ENCODE measurements around the gene LAMC1.
"Not testable (repeated sequence)": the region's sequence is repeated elsewhere in the genome, so short reads cannot be mapped to it uniquely, and the experiment has no call there.

The LAMC1 gene

DNA sequence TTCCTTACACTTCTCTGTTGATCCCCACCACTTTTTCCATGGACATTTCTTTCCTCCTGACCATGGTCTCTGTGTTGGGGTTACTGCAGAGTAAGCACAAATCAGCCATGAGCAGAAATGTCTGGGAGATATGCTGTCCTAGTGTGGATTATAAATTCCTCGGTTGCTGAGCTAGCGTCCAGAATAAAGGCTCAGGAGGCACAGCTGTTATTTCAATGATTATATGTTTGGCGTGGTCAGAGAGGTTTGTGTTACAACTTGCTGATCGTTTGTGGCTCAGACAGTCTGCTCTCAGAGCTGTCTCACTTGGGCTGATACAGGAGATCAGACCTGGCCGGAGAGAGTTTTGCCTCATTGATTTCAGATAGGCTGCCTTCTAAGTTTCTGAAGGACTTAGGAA lies 125.4 kb downstream of the LAMC1 start:
- no peak for DNase-seq (ENCODE audit: low read depth, low spot score)

DNA sequence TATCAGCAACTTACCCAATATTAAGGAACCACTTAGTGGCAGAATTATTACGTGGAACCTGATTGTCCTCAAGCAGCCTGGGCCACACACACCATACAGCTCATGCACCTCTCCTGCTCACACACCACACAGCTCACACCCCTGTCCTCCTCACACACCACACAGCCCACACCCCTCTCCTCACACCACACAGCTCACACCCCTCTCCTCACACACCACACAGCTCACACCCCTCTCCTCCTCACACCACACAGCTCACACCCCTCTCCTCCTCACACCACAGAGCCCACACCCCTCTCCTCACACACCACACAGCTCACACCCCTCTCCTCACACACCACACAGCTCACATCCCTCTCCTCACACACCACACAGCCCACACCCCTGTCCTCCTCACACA lies 126.1 kb downstream of the LAMC1 start:
- DNase-seq (ENCODE audit: low read depth, low spot score): no peak

DNA sequence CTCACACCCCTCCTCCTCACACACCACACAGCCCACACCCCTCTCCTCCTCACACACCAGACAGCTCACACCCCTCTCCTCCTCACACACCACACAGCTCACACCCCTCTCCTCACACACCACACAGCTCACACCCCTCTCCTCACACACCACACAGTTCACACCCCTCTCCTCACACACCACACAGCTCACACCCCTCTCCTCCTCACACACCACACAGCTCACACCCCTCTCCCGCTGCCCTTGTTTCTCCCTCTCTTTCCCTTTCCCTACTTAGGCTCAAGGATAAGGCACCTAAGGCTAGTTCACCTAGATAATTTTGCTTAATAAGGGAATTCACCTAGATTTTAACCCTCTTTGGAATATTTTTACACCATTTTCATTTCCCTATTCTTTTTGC lies 126.8 kb downstream of the LAMC1 start:
- not testable (repeated sequence) for DNase-seq (ENCODE audit: low read depth, low spot score)

DNA sequence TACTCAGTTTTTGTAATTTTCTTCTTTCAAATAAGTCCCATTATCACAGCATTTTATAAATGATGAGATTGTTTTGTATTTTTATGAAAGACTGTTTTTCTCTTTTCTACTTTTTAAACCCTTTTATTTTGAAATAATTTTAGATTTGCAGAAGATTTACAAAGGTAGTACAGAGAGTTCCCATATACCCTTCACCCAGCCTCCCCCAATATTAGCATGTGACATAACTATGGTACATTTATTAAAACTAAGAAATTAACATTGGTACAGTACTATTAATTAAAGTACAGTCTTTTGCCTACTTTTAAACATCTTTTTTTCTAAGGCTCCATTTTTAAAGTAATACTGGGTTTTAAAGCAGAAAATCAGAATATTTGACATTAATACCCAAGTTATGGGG lies 127.2 kb downstream of the LAMC1 start:
- DNase-seq (ENCODE audit: low read depth, low spot score): no peak

DNA sequence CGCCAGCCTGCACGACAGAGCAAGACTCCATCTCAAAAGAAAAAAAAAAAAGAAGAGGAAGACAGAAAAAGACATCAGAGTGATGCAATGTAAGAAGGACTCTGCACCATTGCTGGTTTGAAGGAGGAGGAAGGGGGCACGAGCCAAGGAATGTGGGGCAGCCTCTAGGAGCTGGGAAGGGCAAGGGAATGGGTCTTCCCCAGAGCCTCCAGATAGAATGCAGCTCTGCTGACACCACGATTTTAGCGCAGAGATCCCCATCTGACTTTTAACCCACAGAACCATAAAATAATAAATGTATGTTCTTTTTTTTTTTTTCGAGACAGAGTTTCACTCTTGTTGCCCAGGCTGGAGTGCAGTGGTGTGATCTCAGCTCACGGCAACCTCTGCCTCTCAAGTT lies 129.0 kb downstream of the LAMC1 start:
- no peak for DNase-seq (ENCODE audit: low read depth, low spot score)

DNA sequence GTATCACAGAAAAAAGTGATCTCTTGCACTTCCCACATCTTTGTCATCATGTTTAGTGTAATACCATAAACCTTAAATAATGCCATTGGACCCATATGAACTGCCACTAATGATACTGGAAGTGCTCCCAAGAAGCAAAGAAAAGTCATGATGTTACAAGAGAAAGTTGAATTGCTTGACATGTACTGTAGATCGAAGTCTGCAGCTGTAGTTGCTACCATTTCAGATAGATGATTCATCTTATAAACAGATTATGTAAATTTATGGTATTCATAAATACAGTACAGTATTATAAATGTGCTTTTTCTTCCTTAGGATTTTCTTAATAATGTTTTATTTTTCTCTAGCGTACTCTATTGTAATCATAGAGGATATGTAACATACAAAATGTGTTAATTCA lies 132.7 kb downstream of the LAMC1 start:
- no peak for DNase-seq (ENCODE audit: low read depth, low spot score)

DNA sequence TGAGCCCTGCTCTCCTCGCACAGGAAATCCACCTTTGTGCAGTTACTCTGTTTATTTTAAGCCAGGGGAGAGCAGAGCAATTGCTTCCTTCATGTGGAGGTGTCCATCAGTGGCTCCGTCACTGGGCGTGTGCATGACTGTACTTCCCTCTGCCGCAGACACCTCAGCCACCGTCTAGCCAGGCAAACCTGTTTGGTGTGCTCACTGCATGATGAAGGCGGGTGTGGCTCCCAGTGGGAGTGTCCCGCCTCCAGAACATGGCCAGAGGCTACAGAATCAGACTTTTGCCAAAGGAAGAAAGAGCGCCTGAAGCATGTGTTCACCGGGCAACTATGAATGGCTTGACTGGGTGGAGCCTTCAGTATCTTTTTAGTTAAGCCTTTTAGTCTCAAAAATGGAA lies 136.7 kb downstream of the LAMC1 start:
- no peak for DNase-seq (ENCODE audit: low read depth, low spot score)

DNA sequence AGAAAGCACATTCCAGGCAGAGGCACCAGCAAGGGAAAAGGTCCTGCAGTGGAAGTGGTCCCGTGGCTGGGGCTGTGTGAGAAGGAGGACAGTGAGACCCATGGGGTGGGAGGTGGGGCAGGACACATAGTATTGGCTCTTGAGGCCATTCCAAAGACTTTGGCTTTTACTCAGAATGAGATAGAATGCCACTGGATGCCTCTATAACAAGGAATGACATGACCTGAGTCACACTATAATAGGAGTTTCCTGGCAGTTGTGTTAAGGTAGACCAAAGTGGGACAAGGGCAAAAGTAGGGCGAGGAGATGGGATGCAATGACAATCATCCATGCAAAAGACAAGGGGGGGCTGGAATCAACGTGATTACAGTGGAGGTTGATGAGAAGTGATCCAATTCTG lies 138.2 kb downstream of the LAMC1 start:
- no peak for DNase-seq (ENCODE audit: low read depth, low spot score)

DNA sequence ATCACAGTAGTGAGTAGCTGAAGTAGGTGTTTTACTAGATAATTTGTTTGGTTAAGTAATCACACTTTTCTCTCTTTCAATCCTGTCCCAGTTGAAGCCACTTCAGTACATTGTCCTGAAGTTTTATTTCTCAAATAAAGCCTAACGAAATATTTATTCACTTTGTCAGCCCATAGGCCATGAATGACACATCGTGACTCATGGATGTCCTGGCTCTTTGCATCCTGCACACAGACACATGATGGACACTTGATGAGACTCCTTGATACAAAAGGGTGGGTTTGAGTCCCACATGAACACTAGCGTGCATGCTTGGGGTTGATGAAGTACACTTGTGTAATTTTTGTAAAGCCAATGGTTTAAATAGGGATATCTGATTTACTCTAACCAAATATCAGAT lies 140.1 kb downstream of the LAMC1 start:
- no peak for DNase-seq (ENCODE audit: low read depth, low spot score)

DNA sequence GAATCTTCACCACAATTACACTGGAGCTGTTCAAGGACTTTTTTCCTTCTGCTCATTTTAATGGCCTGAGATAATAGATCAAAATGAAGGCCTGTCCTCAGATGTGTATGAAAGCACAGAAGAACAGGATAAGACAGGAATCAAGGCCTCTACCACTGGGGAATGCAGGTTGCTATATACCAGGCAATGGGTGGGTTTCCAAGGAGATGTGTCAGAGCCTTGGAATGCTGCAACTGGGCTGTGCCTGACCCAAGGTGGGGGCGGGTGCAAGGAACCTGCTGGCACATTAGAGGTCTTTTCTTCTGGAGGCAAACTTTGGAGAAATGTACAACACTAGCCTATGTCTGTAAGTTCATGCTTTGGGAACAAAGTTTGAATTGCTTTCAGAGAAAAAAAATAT lies 141.1 kb downstream of the LAMC1 start:
- DNase-seq (ENCODE audit: low read depth, low spot score): no peak

DNA sequence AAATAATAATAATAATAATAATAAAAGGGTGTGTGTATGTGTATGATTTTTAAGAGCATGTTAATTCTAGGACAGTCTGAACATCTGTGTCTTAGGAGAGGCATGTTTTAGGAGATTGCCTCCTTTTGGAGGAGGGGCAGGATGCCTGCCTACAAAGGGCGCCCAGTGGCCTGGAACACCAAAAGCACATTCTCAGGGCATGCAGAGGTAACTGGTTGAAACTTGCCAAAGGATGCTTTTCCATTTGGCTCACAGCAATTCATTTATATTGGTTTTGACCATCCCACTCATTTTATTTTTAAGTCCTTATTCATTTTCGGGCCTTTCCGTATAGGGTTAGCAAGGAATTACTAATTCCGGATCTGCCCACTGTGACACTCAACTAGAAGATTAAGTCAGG lies 141.7 kb downstream of the LAMC1 start:
- DNase-seq (ENCODE audit: low read depth, low spot score): no peak

DNA sequence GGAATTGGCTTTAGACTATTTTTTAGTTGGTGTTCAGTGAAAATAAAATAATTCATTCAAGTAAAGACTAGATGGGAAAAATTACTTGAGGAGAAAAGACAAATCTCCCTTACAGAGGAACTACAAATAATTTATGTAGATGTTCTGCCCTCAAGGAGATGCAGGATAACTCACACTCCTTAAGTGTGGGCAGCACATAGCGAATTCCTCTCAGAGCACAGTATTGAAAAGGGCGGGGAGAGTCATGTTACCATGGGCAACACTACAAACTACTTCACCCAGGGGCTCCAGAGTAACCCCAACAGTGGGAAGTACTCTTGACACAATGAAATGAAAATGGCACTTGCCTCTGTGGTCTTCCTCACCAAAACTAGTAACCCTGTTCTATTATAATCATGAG lies 142.2 kb downstream of the LAMC1 start:
- no peak for DNase-seq (ENCODE audit: low read depth, low spot score)

DNA sequence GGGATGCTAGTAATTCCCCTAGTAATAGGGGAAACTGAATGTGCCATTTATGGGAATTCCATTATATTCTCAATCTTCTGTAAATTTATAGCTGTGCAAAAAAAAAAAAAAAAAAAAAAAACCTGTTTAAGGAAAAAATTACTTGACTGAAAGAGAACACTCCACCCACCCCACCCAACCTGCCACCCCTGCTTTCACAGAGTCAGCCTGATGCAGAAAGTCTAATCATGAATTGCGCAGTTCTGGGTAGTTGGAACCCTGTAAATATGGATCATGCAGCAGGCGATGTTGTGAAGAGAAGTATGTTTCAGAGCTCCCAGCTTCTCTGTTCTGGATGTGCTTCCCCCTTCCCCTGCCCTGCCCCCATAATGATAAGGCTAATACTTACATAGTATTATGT lies 143.2 kb downstream of the LAMC1 start:
- no peak for DNase-seq (ENCODE audit: low read depth, low spot score)

DNA sequence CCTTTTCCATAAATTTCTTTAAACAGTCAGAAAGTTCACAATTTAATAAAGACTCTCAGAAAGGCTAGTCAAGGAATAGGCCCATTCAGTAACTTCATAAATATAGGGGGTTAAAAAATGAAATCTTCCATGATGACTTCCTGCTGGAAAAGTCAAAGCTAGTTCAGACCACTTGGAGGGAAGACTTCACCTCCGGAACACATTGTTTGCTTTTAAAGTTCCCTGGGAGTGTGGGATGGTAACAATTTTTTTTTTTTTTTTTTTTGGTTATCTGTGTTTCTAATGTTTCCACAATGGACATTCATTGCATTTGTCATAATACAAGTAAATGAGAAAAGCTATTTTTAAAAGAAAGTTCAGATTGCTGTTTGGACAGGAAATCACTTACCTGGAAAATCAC lies 144.5 kb downstream of the LAMC1 start:
- DNase-seq (ENCODE audit: low read depth, low spot score): no peak

DNA sequence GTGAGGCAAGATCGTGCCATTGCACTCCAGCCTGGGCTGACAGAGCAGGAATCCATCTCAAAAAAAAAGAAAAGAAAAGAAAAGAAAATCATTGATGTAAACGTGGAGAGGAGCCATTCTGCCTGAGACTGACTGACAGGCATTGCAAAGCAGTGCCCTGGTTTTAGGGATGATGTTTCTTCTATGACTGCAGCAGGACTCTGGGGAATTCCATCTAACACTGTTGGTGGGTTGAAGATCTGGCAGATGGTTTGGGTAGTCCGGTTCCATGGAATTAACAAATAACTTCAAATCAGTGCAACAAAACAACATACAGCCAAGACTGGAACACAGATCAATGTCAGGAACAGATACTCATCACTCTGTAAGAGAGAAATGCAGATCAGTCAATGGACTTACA lies 145.1 kb downstream of the LAMC1 start:
- DNase-seq (ENCODE audit: low read depth, low spot score): no peak

DNA sequence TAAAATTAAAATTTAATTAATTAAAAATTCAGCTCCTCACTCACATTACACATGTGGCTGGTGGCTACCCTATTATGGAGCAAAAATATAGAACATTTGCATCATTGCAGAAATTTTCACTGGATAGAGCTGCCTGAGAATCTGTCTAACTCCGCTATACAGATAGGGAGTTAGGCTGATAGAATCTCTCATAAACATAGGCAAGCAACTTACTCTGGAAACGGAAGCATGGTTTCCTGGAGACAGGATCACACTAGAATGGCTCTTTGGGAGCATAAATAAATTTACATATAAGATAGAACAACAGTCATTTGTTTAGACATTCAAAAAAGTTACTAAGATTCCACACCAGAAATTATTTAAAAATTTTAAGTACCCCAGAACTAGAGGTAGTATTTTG lies 150.6 kb downstream of the LAMC1 start:
- DNase-seq (ENCODE audit: low read depth, low spot score): no peak

DNA sequence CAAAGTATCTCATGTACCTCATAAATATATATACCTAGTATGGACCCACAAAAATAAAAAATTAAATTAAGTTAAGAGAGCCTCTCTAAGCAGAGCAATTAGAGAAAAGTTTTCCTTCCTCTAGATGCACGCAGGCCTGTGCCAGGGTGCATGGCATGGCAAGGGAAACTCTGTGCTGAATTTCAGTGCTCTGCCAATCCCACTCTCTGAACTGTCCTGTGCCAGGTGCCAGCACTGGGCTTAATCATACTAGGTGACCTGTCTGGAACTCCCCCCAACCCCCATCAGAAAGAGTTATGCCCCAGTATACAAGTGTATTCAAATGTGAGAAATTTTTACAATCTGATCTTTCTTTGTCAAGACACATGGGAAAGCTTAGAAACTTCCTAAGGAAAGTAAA lies 152.4 kb downstream of the LAMC1 start:
- no peak for DNase-seq (ENCODE audit: low read depth, low spot score)

DNA sequence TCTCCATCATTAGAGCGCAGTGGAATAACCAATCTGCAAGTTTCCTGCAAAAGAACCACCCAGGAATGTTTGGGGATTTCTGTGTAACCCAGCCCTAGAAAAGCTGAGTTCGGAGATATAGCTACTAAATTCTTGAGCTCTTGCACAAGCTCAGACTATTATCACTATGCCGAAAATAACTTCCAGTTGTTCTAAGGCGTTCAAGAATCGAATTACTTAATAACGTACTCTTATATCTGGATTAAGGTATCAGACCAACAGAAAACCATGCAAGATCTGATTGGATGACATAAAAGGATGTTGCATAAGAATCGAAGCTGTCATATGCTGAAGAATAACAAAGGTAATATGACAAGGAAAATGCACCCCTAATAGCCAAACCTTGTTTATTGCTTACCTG lies 155.3 kb downstream of the LAMC1 start:
- no peak for DNase-seq (ENCODE audit: low read depth, low spot score)

DNA sequence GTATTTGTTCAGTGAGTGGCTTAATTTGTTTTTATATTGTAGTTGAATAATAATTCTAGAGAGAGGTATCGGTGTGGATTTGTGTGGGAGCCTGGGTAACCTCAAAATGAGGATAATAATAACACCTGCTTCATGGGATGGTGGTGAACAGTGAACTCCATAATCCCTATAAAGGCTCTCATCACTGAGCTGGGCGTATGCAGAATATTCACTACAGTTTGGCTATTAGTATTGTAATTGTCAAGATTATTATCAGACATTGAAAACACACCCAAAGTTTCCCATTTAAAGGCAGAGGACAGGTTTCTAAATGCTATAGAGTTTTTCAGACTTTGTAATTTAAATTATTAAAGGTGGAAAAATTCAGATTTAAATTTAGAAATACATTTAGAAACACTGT lies 155.8 kb downstream of the LAMC1 start:
- DNase-seq (ENCODE audit: low read depth, low spot score): no peak

DNA sequence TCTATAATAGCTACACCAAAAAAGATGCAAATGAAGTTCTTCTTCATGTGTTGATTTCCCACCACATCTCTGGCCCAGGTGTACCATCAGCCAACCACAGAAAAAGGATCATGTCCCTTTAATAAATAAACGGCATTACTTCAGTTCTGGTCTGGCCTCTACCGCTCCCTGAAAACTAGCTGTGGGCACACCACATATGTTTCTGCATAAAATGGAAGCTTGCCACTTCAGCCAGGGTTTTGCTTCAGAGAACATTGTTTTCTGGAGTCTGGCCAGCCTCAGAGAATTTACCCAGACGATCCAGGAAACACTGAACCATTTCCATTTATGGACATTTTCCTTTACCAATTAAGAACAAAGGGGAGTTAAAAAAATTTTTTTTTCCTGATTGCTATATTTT lies 157.0 kb downstream of the LAMC1 start:
- DNase-seq (ENCODE audit: low read depth, low spot score): peak; percentile 52

DNA sequence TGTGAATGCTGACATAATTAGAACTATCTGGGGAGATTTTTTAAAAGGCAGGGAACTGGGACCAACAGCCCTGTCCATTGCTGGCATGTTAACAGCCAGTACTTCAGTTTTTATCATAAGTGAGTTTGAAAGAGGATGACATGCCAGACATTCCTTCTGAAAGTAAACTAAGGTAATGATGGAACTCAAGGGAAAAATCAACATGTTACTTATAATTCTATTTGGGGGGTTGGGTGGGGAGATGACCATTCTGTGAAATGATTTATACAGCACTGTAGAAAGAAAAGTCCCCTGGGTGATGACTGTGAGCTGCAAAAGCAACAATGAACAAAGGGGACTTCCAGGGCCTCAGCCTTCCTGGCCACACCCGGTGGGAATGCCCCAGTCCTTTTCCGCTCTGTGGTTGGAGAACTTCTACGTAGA lies 157.4 kb downstream of the LAMC1 start:
- peak; percentile 33 for DNase-seq (ENCODE audit: low read depth, low spot score)

DNA sequence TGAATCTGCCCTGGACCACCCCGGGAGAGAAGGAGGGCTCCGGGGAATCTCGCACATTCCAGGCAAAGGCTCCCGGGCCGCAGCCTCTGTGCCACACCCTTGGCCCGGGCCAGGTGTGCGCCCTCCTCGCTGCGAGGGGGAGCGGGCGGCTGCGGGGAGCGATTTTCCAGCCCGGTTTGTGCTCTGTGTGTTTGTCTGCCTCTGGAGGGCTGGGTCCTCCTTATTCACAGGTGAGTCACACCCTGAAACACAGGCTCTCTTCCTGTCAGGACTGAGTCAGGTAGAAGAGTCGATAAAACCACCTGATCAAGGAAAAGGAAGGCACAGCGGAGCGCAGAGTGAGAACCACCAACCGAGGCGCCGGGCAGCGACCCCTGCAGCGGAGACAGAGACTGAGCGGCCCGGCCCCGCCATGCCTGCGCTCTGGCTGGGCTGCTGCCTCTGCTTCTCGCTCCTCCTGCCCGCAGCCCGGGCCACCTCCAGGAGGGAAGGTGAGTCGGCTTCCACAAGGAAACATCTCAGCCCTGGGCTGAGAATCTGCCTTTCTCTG lies 162.8 kb downstream of the LAMC1 start, which contains the start of gene LAMC2:
LAMC2 (plus strand) TSS at position 324 of the 550 bp plus-strand sequence; CDS start at position 413, 89 bp downstream.
- DNase-seq (ENCODE audit: low read depth, low spot score): no peak

DNA sequence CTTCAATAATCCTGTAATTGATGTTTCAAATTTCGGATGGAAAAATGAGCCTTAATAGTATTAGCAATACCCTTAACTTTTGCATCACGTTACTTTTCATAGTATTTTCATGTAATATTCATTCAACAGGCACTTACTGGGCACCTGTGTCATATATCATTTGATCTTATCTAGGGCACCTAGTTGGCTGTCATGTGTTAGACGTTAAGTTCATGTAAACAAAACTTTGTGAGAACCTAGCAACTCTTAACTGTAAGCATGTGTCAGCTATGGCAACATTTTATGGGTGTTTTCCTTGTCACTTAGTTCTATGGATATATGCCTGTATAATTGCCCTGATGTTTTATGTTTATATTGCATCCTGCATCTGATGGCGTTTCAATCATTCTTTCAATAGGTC lies 163.6 kb downstream of the LAMC1 start:
- no peak for DNase-seq (ENCODE audit: low read depth, low spot score)

DNA sequence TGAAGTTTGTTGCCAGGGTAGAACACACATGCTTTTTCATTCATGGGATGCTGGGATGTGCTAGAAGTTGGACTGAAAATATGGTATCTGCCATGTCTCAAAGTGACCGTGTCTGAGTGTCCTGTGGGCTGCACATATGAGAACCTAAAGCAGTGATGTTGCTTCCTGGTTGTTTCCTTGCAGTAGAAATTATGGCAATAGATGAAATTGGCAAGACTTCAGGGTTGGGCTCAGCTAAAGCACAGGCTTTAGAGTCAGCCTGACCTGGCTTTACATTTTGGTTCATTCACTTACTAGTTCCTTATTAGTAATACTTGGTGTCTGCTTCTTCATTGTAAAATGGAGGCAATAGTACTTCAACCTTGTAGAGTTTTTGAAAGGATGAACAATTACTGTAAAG lies 165.0 kb downstream of the LAMC1 start:
- no peak for DNase-seq (ENCODE audit: low read depth, low spot score)
